SK-N-SH (cell line): ENCODE data around the gene CCDC177. TPM values are rescaled to one million over a fixed set of nuclear protein-coding genes. Genes with fewer than 3 reads are reported as not detected.

Experiments used
- CTCF ChIA-PET: fragments of 300-600, 350-600 bp; formaldehyde crosslinking; extraction: SDS; loops from one replicate; lab custom pipeline; 2021; lab: Yijun Ruan, JAX
- POLR2A ChIA-PET: fragments of 350-600 bp; sonication (Branson Sonifier 250); formaldehyde crosslinking; extraction: SDS; loops from one replicate; lab custom pipeline; 2020; ENCODE audit warnings: antibody characterized with exemption, inconsistent platforms; lab: Yijun Ruan, JAX
- DNase-seq: peaks from one replicate; pipeline ENCODE4 v3.0.0; 2012
- H2AFZ ChIP-seq: fragments of 200-600 bp; sonication (generic); 2 replicates; pipeline ENCODE4 v1.8.1; 2016; ENCODE audit warnings: antibody characterized with exemption, mild to moderate bottlenecking, low read depth
- H3F3A ChIP-seq: fragments of 200-600 bp; sonication (generic); replicated peaks from 2 replicates; pipeline ENCODE3; 2016; ENCODE audit warnings: antibody characterized with exemption, mild to moderate bottlenecking; ENCODE audit not compliant: insufficient read depth
- H3K27ac ChIP-seq, 2 experiments: fragments of 200-500 bp in 1 of 2; fragments of 200-600 bp in 1 of 2; sonication (Bioruptor generic) in 1 of 2; sonication (generic), shearing (Covaris generic) in 1 of 2; 2 replicates each; pipeline versions ENCODE4 v1.5.1 to v1.6.1; 2014 to 2016; ENCODE audit warnings: low read depth in 2 of 2, inconsistent platforms in 1 of 2, low read length in 1 of 2, mild to moderate bottlenecking in 1 of 2, mixed read lengths in 1 of 2
- H3K27me3 ChIP-seq: fragments of 200-600 bp; sonication (generic), shearing (Covaris generic); 2 replicates; pipeline ENCODE4 v1.6.1; 2016; ENCODE audit warnings: mixed run types; ENCODE audit not compliant: insufficient read depth
- H3K36me3 ChIP-seq, 2 experiments: fragments of 200-500 bp in 1 of 2; fragments of 200-600 bp in 1 of 2; sonication (Bioruptor generic) in 1 of 2; sonication (generic) in 1 of 2; replicated peaks in 1 of 2; 2 replicates each; pipeline versions ENCODE3 to v1.5.1; 2014 to 2016; ENCODE audit warnings: low read length in 1 of 2, mild to moderate bottlenecking in 1 of 2; ENCODE audit not compliant: insufficient read depth in 2 of 2, control insufficient read depth in 1 of 2
- H3K4me1 ChIP-seq, 2 experiments: fragments of 200-500 bp in 1 of 2; fragments of 200-600 bp in 1 of 2; sonication (Bioruptor generic) in 1 of 2; sonication (generic), shearing (Covaris generic) in 1 of 2; 2 replicates each; pipeline versions ENCODE4 v1.5.1 to v1.6.1; 2014 to 2016; ENCODE audit warnings: low read depth in 1 of 2, low read length in 1 of 2, mixed run types in 1 of 2; ENCODE audit not compliant: insufficient read depth in 2 of 2, control insufficient read depth in 1 of 2
- H3K4me2 ChIP-seq: fragments of 200-600 bp; sonication (generic), shearing (Covaris generic); 2 replicates; pipeline ENCODE4 v1.6.1; 2017; ENCODE audit warnings: mixed run types
- H3K4me3 ChIP-seq, 2 experiments: fragments of 200-500 bp in 1 of 2; fragments of 200-600 bp in 1 of 2; sonication (Bioruptor generic) in 1 of 2; sonication (generic), shearing (Covaris generic) in 1 of 2; 2 replicates each; pipeline versions ENCODE4 v1.5.1 to v1.8.1; 2014 to 2016; ENCODE audit warnings: low read depth in 2 of 2, inconsistent platforms in 1 of 2, low read length in 1 of 2, mild to moderate bottlenecking in 1 of 2, mixed read lengths in 1 of 2, moderate library complexity in 1 of 2
- H3K79me2 ChIP-seq: fragments of 200-600 bp; sonication (generic); 2 replicates; pipeline ENCODE4 v1.8.1; 2017; ENCODE audit warnings: mild to moderate bottlenecking; ENCODE audit not compliant: insufficient read depth
- H3K9ac ChIP-seq: fragments of 200-600 bp; sonication (generic); 2 replicates; pipeline ENCODE4 v1.6.1; 2017; ENCODE audit warnings: mixed run types
- H3K9me2 ChIP-seq: fragments of 200-600 bp; sonication (generic); 2 replicates; pipeline ENCODE4 v1.6.1; 2017; ENCODE audit warnings: mixed run types
- H3K9me3 ChIP-seq: fragments of 200-600 bp; sonication (generic); 2 replicates; pipeline ENCODE4 v1.6.1; 2017; ENCODE audit warnings: mixed run types, mild to moderate bottlenecking, moderate library complexity
- H4K20me1 ChIP-seq: fragments of 200-600 bp; sonication (generic); 2 replicates; pipeline ENCODE4 v1.6.1; 2017; ENCODE audit warnings: mild to moderate bottlenecking, mixed run types; ENCODE audit not compliant: insufficient read depth
- ELF1 ChIP-seq: IDR thresholded peaks from 2 replicates; pipeline ENCODE4 v1.4.0; 2012
- FOSL2 ChIP-seq: IDR thresholded peaks from 2 replicates; pipeline ENCODE4 v1.4.0; 2012; ENCODE audit warnings: low read depth, mild to moderate bottlenecking, moderate library complexity, borderline replicate concordance
- FOXM1 ChIP-seq: IDR thresholded peaks from 2 replicates; pipeline ENCODE4 v1.4.0; 2012; ENCODE audit warnings: low read depth, mild to moderate bottlenecking
- JUND ChIP-seq: IDR thresholded peaks from 2 replicates; pipeline ENCODE4 v1.4.0; 2012
- MAX ChIP-seq: IDR thresholded peaks from 2 replicates; pipeline ENCODE4 v1.4.0; 2012; ENCODE audit warnings: low read depth
- MEF2A ChIP-seq: IDR thresholded peaks from 2 replicates; pipeline ENCODE4 v1.4.0; 2012; ENCODE audit warnings: low read depth, borderline replicate concordance
- POLR2AphosphoS5 ChIP-seq: IDR thresholded peaks from 2 replicates; pipeline ENCODE4 v1.6.1; 2012; ENCODE audit warnings: low read depth, low read length
- REST ChIP-seq: IDR thresholded peaks from 2 replicates; pipeline ENCODE4 v1.6.1; 2012; ENCODE audit warnings: mild to moderate bottlenecking, low read depth, low read length, moderate library complexity
- TCF12 ChIP-seq: IDR thresholded peaks from 2 replicates; pipeline ENCODE4 v1.4.0; 2012
- USF1 ChIP-seq: IDR thresholded peaks from 2 replicates; pipeline ENCODE4 v1.4.0; 2012; ENCODE audit warnings: low read depth, borderline replicate concordance
- YY1 ChIP-seq: IDR thresholded peaks from 2 replicates; pipeline ENCODE4 v1.4.0; 2012; ENCODE audit warnings: low read depth, mild to moderate bottlenecking
- WGBS: methylation state at CpG from one replicate; pipeline ENCODE4 v1.1.6; 2017; ENCODE audit warnings: low lambda C conversion rate; 5-methylcytosine and 5-hydroxymethylcytosine counted together
- polyA plus RNA-seq, 3 experiments: library from polyadenylated mRNA; depleted of rRNA; stranded (reverse); fragments of >200 nt; gene quantifications; 2 replicates each; pipeline ENCODE4 v1.2.3, GENCODE V29; 2012

CCDC177 gene
- polyA plus RNA-seq, 1 of the 3 experiments (the other 2 are of a cell fraction) = not detected

GRCh38 chr14:69620981-69621380, 46.3 kb upstream of the CCDC177 start:
- H3F3A ChIP-seq = peaks cover 8% of the 10 kb centered on the region
- 92% methylated on average over 2 of the region's 2 CpGs for WGBS
- no peak overlapping the region for H3K4me2 ChIP-seq
- H3K36me3 ChIP-seq = no peaks in the 10 kb centered on the region
- H2AFZ ChIP-seq = no peak overlapping the region
- no peak overlapping the region for H3K9ac ChIP-seq
- TF ChIP-seq MAX (no peak), JUND (no peak), FOSL2 (no peak), USF1 (no peak), POLR2AphosphoS5 (no peak), MEF2A (no peak), YY1 (no peak)
- POLR2A ChIA-PET = no interaction called here
- no peaks in the 10 kb centered on the region for H4K20me1 ChIP-seq
- H3K27me3 ChIP-seq = no peaks in the 10 kb centered on the region
- H3K4me3 ChIP-seq = no peak overlapping the region
- H3K27ac ChIP-seq = no peak overlapping the region
- peaks cover 12% of the 10 kb centered on the region in 2 experiments; a peak in 3 of 4 replicates for H3K4me1 ChIP-seq
- DNase-seq = no peak
- H3K9me3 ChIP-seq = no peaks in the 10 kb centered on the region
- CTCF ChIA-PET = interaction anchor here (1.6 to 1.9 kb wide), 2 partner anchors 8 to 16 kb away, joined by 3 to 5 read pairs; no protein-coding TSS in a partner anchor
- peaks cover 58% of the 10 kb centered on the region for H3K79me2 ChIP-seq
- no peaks in the 10 kb centered on the region for H3K9me2 ChIP-seq

GRCh38 chr14:69620211-69620611, 45.5 kb upstream of the CCDC177 start:
- H3K9me2 ChIP-seq = no peaks in the 10 kb centered on the region
- peaks cover 58% of the 10 kb centered on the region for H3K79me2 ChIP-seq
- CTCF ChIA-PET = no interaction called here
- H3K4me1 ChIP-seq = peaks cover 10 to 12% of the 10 kb centered on the region in 2 experiments; a peak in 3 of 4 replicates
- H3F3A ChIP-seq = peaks cover 11% of the 10 kb centered on the region
- no peaks in the 10 kb centered on the region for H3K9me3 ChIP-seq
- TF ChIP-seq REST (no peak), TCF12 (no peak), FOXM1 (no peak), USF1 (no peak), ELF1 (no peak)
- H3K4me2 ChIP-seq = no peak overlapping the region
- DNase-seq = no peak
- WGBS = 97% methylated on average over 5 of the region's 5 CpGs
- POLR2A ChIA-PET = no interaction called here
- H4K20me1 ChIP-seq = no peaks in the 10 kb centered on the region
- H3K4me3 ChIP-seq = no peak overlapping the region
- no peak overlapping the region for H2AFZ ChIP-seq
- H3K27me3 ChIP-seq = no peaks in the 10 kb centered on the region
- H3K36me3 ChIP-seq = no peaks in the 10 kb centered on the region
- H3K9ac ChIP-seq = no peak overlapping the region
- H3K27ac ChIP-seq = no peak overlapping the region
